Kidney (tissue), 14 donors: ENCODE results near the gene TNKS1BP1. TPM values are rescaled to one million over a fixed set of nuclear protein-coding genes. Genes with fewer than 3 reads are reported as not detected.

Experiments used
- DNase-seq, 5 donors: peaks; one replicate each; pipeline ENCODE4 v3.0.0-alpha.2; 2013 to 2020
- FAIRE-seq: peaks from 2 replicates; lab custom pipeline; 2012; peaks lifted over from hg19 to GRCh38; lab: Jason Lieb, UNC
- H3K27ac ChIP-seq, 2 donors: one replicate each; pipeline ENCODE4 v1.7.0; 2013; ENCODE audit warnings: low read depth in 2 of 2, low read length in 2 of 2, inconsistent platforms in 1 of 2
- H3K27me3 ChIP-seq: one replicate; pipeline ENCODE4 v1.7.1; 2013; ENCODE audit warnings: low read length, inconsistent platforms; ENCODE audit not compliant: control insufficient read depth, insufficient read depth
- H3K36me3 ChIP-seq, 3 donors: one replicate each; pipeline versions ENCODE4 v1.7.0 to v1.7.1; 2013; ENCODE audit warnings: low read length in 3 of 3, control low read depth in 1 of 3, inconsistent platforms in 1 of 3; ENCODE audit not compliant: insufficient read depth in 3 of 3, control insufficient read depth in 2 of 3
- H3K4me1 ChIP-seq, 3 donors: one replicate each; pipeline versions ENCODE4 v1.7.0 to v1.7.1; 2013; ENCODE audit warnings: low read length in 3 of 3, inconsistent platforms in 1 of 3, low read depth in 1 of 3; ENCODE audit not compliant: control insufficient read depth in 2 of 3, insufficient read depth in 2 of 3
- H3K4me3 ChIP-seq, 3 donors: one replicate each; pipeline versions ENCODE4 v1.7.0 to v1.8.1; 2013; ENCODE audit warnings: low read length in 3 of 3, control low read depth in 1 of 3, inconsistent platforms in 1 of 3
- H3K9ac ChIP-seq, 3 donors: one replicate each; pipeline versions ENCODE4 v1.7.0 to v1.7.1; 2013; ENCODE audit warnings: low read length in 3 of 3, control low read depth in 1 of 3, inconsistent platforms in 1 of 3
- H3K9me3 ChIP-seq, 3 donors: one replicate each; pipeline versions ENCODE4 v1.7.0 to v1.7.1; 2013; ENCODE audit warnings: low read length in 3 of 3, control low read depth in 1 of 3, inconsistent platforms in 1 of 3; ENCODE audit not compliant: control insufficient read depth in 2 of 3, insufficient read depth in 1 of 3
- CTCF ChIP-seq: IDR thresholded peaks from 3 replicates; pipeline ENCODE4 v1.5.1; 2012; ENCODE audit warnings: mild to moderate bottlenecking, moderate library complexity, borderline replicate concordance; ENCODE audit not compliant: insufficient read depth; ENCODE audit errors: extremely low read depth
- intact Hi-C: fragments of 100-400 bp; cut with DNase I; formaldehyde crosslinking; loops from one replicate; pipeline ENCODE4 v1.11.1; 2022
- polyA plus RNA-seq: library from polyadenylated mRNA; stranded (reverse); fragments of 350-450 nt; fragmentation: Illumina TruSeq; extraction: RNeasy Lipid Tissue Mini Kit (QIAGEN cat#74804); gene quantifications from one replicate; pipeline ENCODE4 v1.2.3, GENCODE V29; 2014; ENCODE audit warnings: low read depth, low replicate concordance; ENCODE audit not compliant: insufficient read depth
- total RNA-seq: library from RNA; stranded (reverse); fragmentation: NEBNext Ultra II Directional; extraction: Animal tissue kit (Norgen Biotek cat#: 25700); gene quantifications from one replicate; pipeline ENCODE4 v1.2.1, GENCODE V29; 2021
- donor health status: control.
- donor health status: control.
- donor health status: control.
- donor health status: control.
- donor health status: control.
- donor health status: DM: yes; HTN: yes; CAD: no.
- donor health status: Normal renal cell carcinoma (clear cell type).

Gene TNKS1BP1
- total and polyA plus RNA-seq, 2 donors from 2014 or later = 53.3 to 206 TPM

DNA sequence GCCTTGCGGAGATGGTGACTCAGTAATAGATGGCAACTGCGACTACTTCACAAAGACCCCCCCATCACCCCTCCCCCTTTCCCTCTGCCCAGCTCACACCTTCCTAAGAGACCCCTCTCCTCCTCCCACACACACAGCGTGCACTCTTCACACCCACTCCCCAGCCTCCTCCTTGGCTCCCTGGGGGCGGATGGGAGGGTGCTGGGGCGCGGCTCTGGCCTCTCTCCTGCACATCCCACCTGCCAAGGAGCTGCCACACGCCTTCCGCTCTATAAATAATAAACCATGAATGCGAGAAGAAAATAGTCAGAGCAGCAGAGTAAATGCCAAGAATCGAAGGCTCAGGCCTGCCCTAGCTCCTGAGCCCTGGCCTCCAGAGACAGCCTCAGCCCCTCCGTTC, 17.9 kb upstream of the TNKS1BP1 start:
- TF ChIP-seq CTCF = no peak
- FAIRE-seq = no peak
- Histone ChIP-seq H3K9ac (no peak overlapping the region), H3K9me3 (no peaks in the 10 kb centered on the region), H3K4me1 (no peaks in the 10 kb centered on the region), H3K27ac (no peak overlapping the region), H3K27me3 (no peaks in the 10 kb centered on the region), H3K4me3 (no peak overlapping the region), H3K36me3 (no peaks in the 10 kb centered on the region)
- intact Hi-C loops = no loop called here
- peak in 1 of 5 donors; percentile 40 for DNase-seq

GRCh38 chr11:57341250-57341808, 16.6 kb upstream of the TNKS1BP1 start:
- H3K9ac ChIP-seq = no peak overlapping the region
- no peak overlapping the region for H3K4me3 ChIP-seq
- no peak overlapping the region for H3K27ac ChIP-seq
- intact Hi-C loops = no loop called here
- no peaks in the 10 kb centered on the region for H3K36me3 ChIP-seq
- DNase-seq (peak in 1 of 5 donors; percentile 39), FAIRE-seq (no peak)
- H3K9me3 ChIP-seq = no peaks in the 10 kb centered on the region
- peaks cover 0 to 3% (median 0%) of the 10 kb centered on the region in 3 donors for H3K4me1 ChIP-seq
- H3K27me3 ChIP-seq = no peaks in the 10 kb centered on the region
- no peak for TF ChIP-seq CTCF

- FAIRE-seq (no peak), DNase-seq (peak in 4 of 5 donors; percentile 87 to 92 (median 89))
- Histone ChIP-seq H3K27me3 (no peaks in the 10 kb centered on the region), H3K9ac (no peak overlapping the region), H3K27ac (no peak overlapping the region), H3K9me3 (no peaks in the 10 kb centered on the region), H3K4me3 (no peak overlapping the region), H3K4me1 (peaks cover 0 to 8% (median under 1%) of the 10 kb centered on the region in 3 donors), H3K36me3 (no peaks in the 10 kb centered on the region)
- intact Hi-C loops = no loop called here
- no peak for TF ChIP-seq CTCF
Measured at GRCh38 chr11:57340039-57340615, 15.4 kb upstream of the TNKS1BP1 start.

DNA sequence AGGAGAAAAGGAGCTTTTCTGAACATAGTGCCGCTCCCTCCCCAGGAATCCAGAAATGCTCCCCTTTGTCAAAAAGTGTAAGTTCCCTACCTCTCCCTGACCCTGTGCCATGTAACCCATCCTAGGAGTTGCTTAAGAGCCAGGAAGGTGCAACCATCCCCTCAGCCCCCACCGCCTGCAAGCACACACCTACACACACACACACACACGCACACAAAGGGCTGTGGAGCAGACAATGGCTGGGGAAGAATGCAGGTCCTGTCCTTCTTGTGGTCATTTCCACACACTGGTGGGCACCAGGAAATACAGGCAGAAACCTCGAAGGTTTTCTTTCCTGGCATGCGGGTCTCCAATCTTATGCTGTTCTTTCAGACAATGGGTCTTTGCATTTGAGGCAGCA, 14.6 kb upstream of the TNKS1BP1 start:
- TF ChIP-seq CTCF = no peak
- Histone ChIP-seq H3K36me3 (peaks cover 0 to 2% (median 0%) of the 10 kb centered on the region in 3 donors), H3K9me3 (no peaks in the 10 kb centered on the region), H3K4me1 (peaks cover 0 to 8% (median 8%) of the 10 kb centered on the region in 3 donors), H3K4me3 (no peak overlapping the region), H3K27ac (no peak overlapping the region), H3K9ac (no peak overlapping the region), H3K27me3 (no peaks in the 10 kb centered on the region)
- DNase-seq (peak in 1 of 5 donors; percentile 55), FAIRE-seq (no peak)
- intact Hi-C loops = no loop called here
